PC-9 (cell line): Measurements from ENCODE around the gene CREG1. TPM values are rescaled to one million over a fixed set of nuclear protein-coding genes. Genes with fewer than 3 reads are reported as not detected.

Source experiments
- BruUV-seq: library from RNA; stranded (reverse); fragments of 400-500 nt; replicated peaks from 2 replicates; lab custom pipeline; 2021; lab: Mats Ljungman, UMichigan
- CTCF ChIA-PET: fragments of 300-600 bp; sonication (Branson Sonifier 250); formaldehyde crosslinking; loops from one replicate; lab custom pipeline; 2022; ENCODE audit warnings: antibody characterized with exemption; lab: Charles Lee
- POLR2A ChIA-PET: fragments of 300-600 bp; sonication (Branson Sonifier 250); formaldehyde crosslinking; loops from one replicate; lab custom pipeline; 2022; ENCODE audit warnings: antibody characterized with exemption; ENCODE audit not compliant: unreplicated experiment; lab: Charles Lee
- DNase-seq, 2 experiments: peaks; one replicate each; pipeline versions ENCODE4 v3.0.0 to v3.0.0-alpha.2; 2015 to 2022; ENCODE audit warnings: mixed read lengths in 1 of 2
- H2AFZ ChIP-seq: fragments of 200-600 bp; sonication (generic); 2 replicates; pipeline ENCODE4 v1.8.1; 2017; ENCODE audit warnings: antibody characterized with exemption
- H3F3A ChIP-seq: fragments of 200-600 bp; sonication (generic); 2 replicates; pipeline ENCODE4 v1.8.1; 2017; ENCODE audit warnings: antibody characterized with exemption, mild to moderate bottlenecking, low read depth; ENCODE audit not compliant: insufficient read depth
- H3K27ac ChIP-seq: fragments of 200-600 bp; sonication (generic); 2 replicates; pipeline ENCODE4 v1.6.1; 2016; ENCODE audit warnings: mixed run types
- H3K27me3 ChIP-seq: fragments of 200-600 bp; sonication (generic); 2 replicates; pipeline ENCODE4 v1.6.1; 2016; ENCODE audit warnings: low read depth, mixed run types; ENCODE audit not compliant: insufficient read depth
- H3K36me3 ChIP-seq: fragments of 200-600 bp; sonication (generic); 2 replicates; pipeline ENCODE4 v1.6.1; 2016; ENCODE audit warnings: low read depth, mixed run types
- H3K4me1 ChIP-seq: fragments of 200-600 bp; sonication (generic); replicated peaks from 2 replicates; pipeline ENCODE4 v1.6.1; 2016; ENCODE audit warnings: mixed run types; ENCODE audit not compliant: insufficient read depth
- H3K4me2 ChIP-seq: fragments of 200-600 bp; sonication (generic); 2 replicates; pipeline ENCODE4 v1.6.1; 2017; ENCODE audit warnings: mixed run types
- H3K4me3 ChIP-seq: fragments of 200-600 bp; sonication (generic); 2 replicates; pipeline ENCODE4 v1.6.1; 2016; ENCODE audit warnings: mixed run types
- H3K79me2 ChIP-seq: fragments of 200-600 bp; sonication (generic); 2 replicates; pipeline ENCODE4 v1.6.1; 2017; ENCODE audit warnings: low read depth, mixed run types
- H3K9me2 ChIP-seq: fragments of 200-600 bp; sonication (generic); 2 replicates; pipeline ENCODE4 v1.8.1; 2017; ENCODE audit warnings: mild to moderate bottlenecking; ENCODE audit not compliant: insufficient read depth
- H3K9me3 ChIP-seq: fragments of 200-600 bp; sonication (generic); 2 replicates; pipeline ENCODE4 v1.8.1; 2016; ENCODE audit warnings: low read depth; ENCODE audit not compliant: insufficient read depth
- H4K20me1 ChIP-seq: fragments of 200-600 bp; sonication (generic); 2 replicates; pipeline ENCODE4 v1.8.1; 2017; ENCODE audit not compliant: insufficient read depth
- CTCF ChIP-seq: fragments of 200-600 bp; sonication (generic); conservative IDR thresholded peaks from 2 replicates; pipeline ENCODE4 v1.6.1; 2017; ENCODE audit warnings: mixed run types, antibody characterized with exemption, mild to moderate bottlenecking, moderate library complexity
- EZH2 ChIP-seq: fragments of 200-600 bp; sonication (generic); IDR thresholded peaks from 2 replicates; pipeline ENCODE4 v1.8.0; 2017; ENCODE audit warnings: antibody characterized with exemption, low read depth
- intact Hi-C: fragments of 100-400 bp; cut with micrococcal nuclease; formaldehyde crosslinking; loops from one replicate; pipeline ENCODE4 v1.10.0; 2022; ENCODE audit not compliant: unreplicated experiment
- total RNA-seq: library from RNA; stranded (reverse); gene quantifications from 2 replicates; pipeline ENCODE4 v1.2.3, GENCODE V29; 2021

The CREG1 gene
- total RNA-seq, 1 experiment from 2014 or later, result 31.6 TPM

- ChIA-PET POLR2A (interaction anchor here (0.5 to 1.6 kb wide), 5 partner anchors 11 to 671 kb away, joined by 3 to 10 read pairs (median 4); partner anchors contain the start of gene CREG1), CTCF (interaction anchor here (0.6 to 2.0 kb wide), 3 partner anchors 11 to 374 kb away, joined by 3 to 10 read pairs (median 7); partner anchors contain the start of gene CREG1)
- H3K36me3 ChIP-seq, result no peaks in the 10 kb centered on the region
- intact Hi-C loops, result loop anchor here (10.0 kb wide), 1 partner anchor 100 kb away; no protein-coding TSS in a partner anchor
- no peaks in the 10 kb centered on the region for H3K27me3 ChIP-seq
- H4K20me1 ChIP-seq, result no peaks in the 10 kb centered on the region
- peak overlapping the region; percentile 95 for H3K27ac ChIP-seq
- peak; percentile 80 to 89 for DNase-seq
- H2AFZ ChIP-seq, result peak overlapping the region; percentile 66; the same call in 1 of the 2 replicates
- H3K9me2 ChIP-seq, result no peaks in the 10 kb centered on the region
- BruUV-seq, result no TSS peak
- peak overlapping the region; percentile 65 for H3K4me2 ChIP-seq
- H3K4me1 ChIP-seq, result peaks cover 28% of the 10 kb centered on the region
- H3F3A ChIP-seq, result peaks cover 18% of the 10 kb centered on the region
- no peak overlapping the region for H3K4me3 ChIP-seq
- TF ChIP-seq CTCF (no peak), EZH2 (no peak)
- H3K79me2 ChIP-seq, result no peaks in the 10 kb centered on the region
- no peaks in the 10 kb centered on the region for H3K9me3 ChIP-seq
Observed at GRCh38 chr1:167564612-167565270, 11.2 kb upstream of the CREG1 start.

- CTCF ChIA-PET, result interaction anchor here (0.5 to 2.0 kb wide), 4 partner anchors 10 to 519 kb away, joined by 3 to 10 read pairs (median 3); partner anchors contain the start of gene CREG1
- H4K20me1 ChIP-seq, result no peaks in the 10 kb centered on the region
- intact Hi-C loops, result loop anchor here (10.0 kb wide), 1 partner anchor 101 kb away; no protein-coding TSS in a partner anchor
Observed at GRCh38 chr1:167563579-167564246, 10.2 kb upstream of the CREG1 start.

More at GRCh38 chr1:167563579-167564246, 10.2 kb upstream of the CREG1 start:
- H3K27me3 ChIP-seq, result no peaks in the 10 kb centered on the region
- peaks cover 28% of the 10 kb centered on the region for H3K4me1 ChIP-seq
- DNase-seq, result peak in 1 of 2 experiments; percentile 37
- H3F3A ChIP-seq, result peaks cover 18% of the 10 kb centered on the region
- H3K4me3 ChIP-seq, result no peak overlapping the region
- peak overlapping the region; percentile 95 for H3K27ac ChIP-seq
- no peaks in the 10 kb centered on the region for H3K9me3 ChIP-seq
- no TSS peak for BruUV-seq
- H3K4me2 ChIP-seq, result peak overlapping the region; percentile 65
- peak overlapping the region; percentile 66; the same call in 1 of the 2 replicates for H2AFZ ChIP-seq
- H3K79me2 ChIP-seq, result no peaks in the 10 kb centered on the region
- TF ChIP-seq EZH2, result no peak
- TF ChIP-seq CTCF, result no peak
- H3K36me3 ChIP-seq, result no peaks in the 10 kb centered on the region
- POLR2A ChIA-PET, result interaction anchor here (0.6 to 1.6 kb wide), 5 partner anchors 10 to 344 kb away, joined by 3 to 10 read pairs (median 4); partner anchors contain the start of gene CREG1
- H3K9me2 ChIP-seq, result no peaks in the 10 kb centered on the region
